Stimulated activated CD4-positive, alpha-beta T cell treated with anti-CD3 and anti-CD28 coated beads, Interleukin-4, amount 100 ng/mL, for 24 hours (primary cell): ENCODE results near the gene NINJ2.

ENCODE experiments used
- DNase-seq: peaks from one replicate; pipeline ENCODE4 v3.0.0-alpha.2; 2020

The NINJ2 gene

DNA sequence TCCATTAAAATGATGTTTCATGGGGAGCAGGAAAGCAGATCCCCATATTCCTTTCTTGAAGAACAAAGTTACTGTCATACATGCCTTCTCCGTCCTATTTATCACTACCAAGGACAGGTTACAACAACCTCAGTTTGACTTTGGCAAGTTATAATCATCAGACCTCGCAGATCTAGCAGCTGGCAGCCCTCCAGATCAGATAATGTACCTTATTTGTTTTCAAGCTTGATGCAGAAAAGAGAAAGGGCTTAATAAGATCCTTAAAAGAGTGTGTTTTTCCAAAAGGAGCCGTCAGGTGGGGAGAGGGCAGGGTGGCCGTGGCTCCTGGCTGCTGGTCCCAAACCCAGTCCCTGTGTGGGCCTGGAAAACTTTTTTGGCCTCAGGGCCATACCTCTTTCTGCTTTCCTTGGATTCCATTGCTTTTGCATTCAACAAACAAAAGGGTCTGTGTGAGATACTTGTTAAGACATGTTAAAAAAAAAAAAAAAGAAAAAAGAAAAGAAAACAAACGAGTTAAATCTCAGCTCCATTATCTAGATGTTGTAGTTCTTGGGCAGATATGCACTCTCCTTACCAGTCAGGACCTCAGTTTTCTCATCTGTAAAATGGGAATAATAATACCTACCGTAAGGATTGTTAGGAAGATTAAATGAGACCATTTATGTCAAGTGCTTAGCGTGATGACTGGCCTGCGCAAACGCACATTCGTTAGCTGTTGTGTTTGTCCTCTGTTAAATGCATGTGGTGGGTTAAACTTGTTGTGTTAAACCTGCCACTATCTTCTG lies 138.9 kb downstream of the NINJ2 start:
- no peak for DNase-seq

DNA sequence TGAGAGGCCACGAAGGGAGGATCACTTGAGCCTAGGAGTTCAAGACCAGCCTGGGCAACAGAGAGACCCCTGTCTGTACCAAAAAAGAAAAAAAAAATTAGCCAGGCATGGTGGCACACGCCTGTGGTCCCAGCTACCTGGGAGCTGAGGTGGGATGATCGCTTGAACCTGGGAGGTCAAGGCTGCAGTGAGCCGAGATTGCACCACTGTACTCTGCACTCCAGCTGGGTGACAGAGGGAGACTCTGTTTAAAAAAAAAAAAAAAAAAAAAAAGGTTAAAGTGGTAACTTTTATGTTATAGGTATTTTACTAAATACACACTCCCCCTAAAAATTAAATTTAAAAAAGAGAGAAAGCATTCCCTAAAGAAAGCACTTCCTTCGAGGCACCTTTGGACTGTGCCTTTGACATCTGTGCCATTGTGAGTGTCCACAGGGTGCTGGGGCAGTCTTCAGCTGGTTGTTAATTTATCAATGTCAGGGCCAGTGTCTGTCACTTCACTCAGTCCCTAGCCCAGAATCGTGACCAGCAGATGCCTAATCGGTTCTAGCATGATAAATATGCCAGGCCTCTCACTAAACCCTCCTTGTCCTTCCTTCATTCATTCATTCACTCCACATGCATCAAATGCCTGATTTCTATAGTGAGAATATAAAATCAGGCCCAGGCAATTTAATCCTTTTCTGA lies 140.4 kb downstream of the NINJ2 start:
- DNase-seq = no peak

DNA sequence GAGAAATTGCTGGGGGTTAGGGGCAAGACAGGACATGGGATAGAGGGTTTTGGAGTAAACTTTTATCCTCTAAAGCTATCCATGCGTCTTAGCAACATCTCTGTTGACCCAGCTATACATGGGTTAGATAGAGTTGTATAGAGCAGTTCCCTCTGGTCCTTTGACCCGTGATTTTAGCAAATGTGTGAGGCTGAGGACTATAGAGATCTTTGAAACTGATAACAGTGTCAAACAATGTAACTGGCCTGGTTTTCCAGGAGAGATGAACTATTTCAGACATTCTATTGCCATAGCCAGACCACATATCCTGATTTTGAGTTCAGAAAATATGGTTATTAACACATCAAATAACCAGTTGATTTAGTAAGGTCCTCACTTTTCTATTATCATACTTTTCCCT lies 143.1 kb downstream of the NINJ2 start:
- no peak for DNase-seq

DNA sequence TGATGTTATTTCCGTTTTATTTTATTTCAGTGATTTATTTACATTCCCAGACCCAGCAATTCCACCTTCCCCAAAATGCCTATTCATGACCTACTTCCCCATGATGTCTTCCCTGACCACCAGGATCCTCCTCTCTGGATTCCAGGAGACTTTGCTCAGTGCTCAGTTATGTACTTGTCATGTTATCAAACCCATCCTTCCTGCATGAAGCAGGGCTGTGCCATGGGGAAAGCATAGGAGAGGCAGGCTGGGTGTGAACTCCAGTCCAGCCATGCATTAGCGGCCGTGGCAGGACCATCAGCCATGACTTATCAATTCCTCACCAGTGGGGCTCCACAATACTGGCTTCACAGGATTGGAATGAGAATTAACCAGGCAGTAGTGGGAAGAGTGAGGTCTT lies 145.7 kb downstream of the NINJ2 start:
- no peak for DNase-seq
